Lower leg skin (tissue), 4 donors: ENCODE measurements around the gene STUB1. TPM values are rescaled to one million over a fixed set of nuclear protein-coding genes. Genes with fewer than 3 reads are reported as not detected.
A peak's percentile ranks its signal among the peaks of the same experiment; 100 is the strongest.
"Not testable (repeated sequence)": the region's sequence is repeated elsewhere in the genome, so short reads cannot be mapped to it uniquely, and the experiment has no call there.

Experiments
- DNase-seq, 2 donors: peaks; one replicate each; pipeline ENCODE4 v3.0.0-alpha.2; 2019; ENCODE audit warnings: low spot score in 2 of 2
- H3K4me3 ChIP-seq: fragments of 200-600 bp; sonication (generic); 2 replicates; pipeline ENCODE4 v1.5.1; 2017; ENCODE audit warnings: mild to moderate bottlenecking, low read depth; ENCODE audit not compliant: poor library complexity, severe bottlenecking
- CTCF ChIP-seq, 3 donors: fragments of 450-650 bp; IDR thresholded peaks; one replicate each; pipeline ENCODE4 v1.5.1; 2016; ENCODE audit warnings: antibody characterized with exemption in 3 of 3, mild to moderate bottlenecking in 3 of 3, moderate library complexity in 2 of 3
- POLR2A ChIP-seq, 2 donors: fragments of 450-650 bp; IDR thresholded peaks; one replicate each; pipeline ENCODE4 v1.6.1; 2016 to 2017; ENCODE audit warnings: antibody characterized with exemption in 2 of 2, mild to moderate bottlenecking in 1 of 2, moderate library complexity in 1 of 2
- WGBS, 2 donors: methylation state at CpG; one replicate each; pipeline ENCODE4 v1.1.5; 2018; 5-methylcytosine and 5-hydroxymethylcytosine counted together
- intact Hi-C: fragments of 100-400 bp; cut with DNase I; formaldehyde crosslinking; loops from one replicate; pipeline ENCODE4 v1.15.0; 2023; ENCODE audit warnings: low total_unique reads
- total RNA-seq, 4 donors: library from RNA; depleted of rRNA; stranded (reverse); fragments of >200 nt; gene quantifications; one replicate each; pipeline ENCODE4 v1.1.0, GENCODE V29; 2016

STUB1 gene
- total RNA-seq, 4 donors from 2014 or later = 195 to 272 (median 198) TPM

- TF ChIP-seq POLR2A (IDR thresholded peaks at IDR 0.05) = no peak
- no peak for TF ChIP-seq CTCF (IDR thresholded peaks at IDR 0.05)
- WGBS, 2 donors = 48 to 70% methylated on average over 7 to 10 of the region's 10 CpGs
- H3K4me3 ChIP-seq = no peak overlapping the region
- intact Hi-C loops = no loop called here
- no peak for DNase-seq
These were observed 5.8 kb downstream of the STUB1 start for GRCh38 chr16:685967-686366.

DNA sequence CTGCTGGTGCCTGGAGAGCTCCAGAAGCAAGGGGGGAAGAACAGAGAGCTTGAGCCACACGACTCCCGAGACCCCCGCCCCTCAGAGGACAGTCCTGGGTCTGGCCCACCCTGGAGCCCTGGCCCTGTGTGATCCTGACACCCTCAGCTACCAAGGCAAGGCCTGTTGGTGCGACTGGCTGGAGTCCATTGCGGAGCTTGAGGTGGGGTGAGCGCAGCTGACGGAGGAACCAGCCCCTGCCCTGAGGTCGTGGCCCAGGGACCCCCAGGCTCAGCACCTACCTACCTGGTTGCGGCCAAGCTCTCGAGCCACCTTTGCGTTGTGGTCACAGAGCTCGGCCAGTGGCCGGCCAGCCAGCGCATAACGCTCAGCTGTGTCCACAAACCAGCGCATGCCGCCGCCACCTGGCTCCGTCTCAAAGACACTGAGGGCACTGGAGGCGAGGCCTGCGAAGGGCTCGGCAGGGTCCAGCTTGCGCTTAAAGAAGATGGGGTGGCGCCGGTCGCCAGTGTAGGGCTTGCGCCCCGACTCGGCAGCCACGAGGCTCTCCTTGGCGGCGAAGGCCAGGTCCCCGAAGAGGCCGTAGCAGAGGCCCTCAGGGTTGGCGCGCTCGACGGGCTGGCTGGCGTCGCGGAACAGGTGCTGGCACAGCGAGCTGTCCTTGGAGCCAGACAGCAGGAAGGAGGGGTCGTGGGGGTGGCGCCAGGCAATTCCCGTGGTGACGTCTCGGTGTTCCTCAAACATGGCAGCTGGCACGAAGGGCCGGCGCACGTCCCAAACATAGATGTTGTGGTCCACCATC, 6.5 kb downstream of the STUB1 start:
- intact Hi-C loops = no loop called here

DNA sequence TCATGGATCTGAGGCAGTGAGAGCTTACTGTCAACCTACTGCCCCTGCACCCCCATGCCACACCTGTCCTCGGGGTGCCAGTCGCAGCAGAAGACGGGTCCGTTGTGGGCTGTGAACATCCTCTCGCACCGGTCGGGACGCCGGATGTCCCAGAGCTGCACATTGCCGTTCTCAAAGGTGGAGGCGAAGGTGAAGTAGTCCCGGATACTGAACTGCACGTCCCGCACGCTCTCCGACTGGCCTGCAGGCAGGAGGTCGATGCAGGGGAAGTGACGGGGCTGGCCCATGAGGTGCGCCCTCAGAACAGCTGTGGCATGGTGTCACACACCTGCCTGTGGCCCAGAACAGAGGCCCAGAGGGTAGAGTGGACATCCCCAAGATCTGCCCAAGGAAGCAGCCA, 7.3 kb downstream of the STUB1 start:
- 88 to 93% methylated on average over 19 of the region's 19 CpGs for WGBS, 2 donors
- no peak for DNase-seq
- intact Hi-C loops = no loop called here
- no peak overlapping the region for H3K4me3 ChIP-seq
- TF ChIP-seq POLR2A (IDR thresholded peaks at IDR 0.05) = no peak

More for the DNA sequence above, 6.5 kb downstream of the STUB1 start:
- WGBS, 2 donors = 86 to 89% methylated on average over 39 to 48 of the region's 51 CpGs
- no peak overlapping the region for H3K4me3 ChIP-seq
- DNase-seq = no peak
- TF ChIP-seq POLR2A (IDR thresholded peaks at IDR 0.05) = no peak

DNA sequence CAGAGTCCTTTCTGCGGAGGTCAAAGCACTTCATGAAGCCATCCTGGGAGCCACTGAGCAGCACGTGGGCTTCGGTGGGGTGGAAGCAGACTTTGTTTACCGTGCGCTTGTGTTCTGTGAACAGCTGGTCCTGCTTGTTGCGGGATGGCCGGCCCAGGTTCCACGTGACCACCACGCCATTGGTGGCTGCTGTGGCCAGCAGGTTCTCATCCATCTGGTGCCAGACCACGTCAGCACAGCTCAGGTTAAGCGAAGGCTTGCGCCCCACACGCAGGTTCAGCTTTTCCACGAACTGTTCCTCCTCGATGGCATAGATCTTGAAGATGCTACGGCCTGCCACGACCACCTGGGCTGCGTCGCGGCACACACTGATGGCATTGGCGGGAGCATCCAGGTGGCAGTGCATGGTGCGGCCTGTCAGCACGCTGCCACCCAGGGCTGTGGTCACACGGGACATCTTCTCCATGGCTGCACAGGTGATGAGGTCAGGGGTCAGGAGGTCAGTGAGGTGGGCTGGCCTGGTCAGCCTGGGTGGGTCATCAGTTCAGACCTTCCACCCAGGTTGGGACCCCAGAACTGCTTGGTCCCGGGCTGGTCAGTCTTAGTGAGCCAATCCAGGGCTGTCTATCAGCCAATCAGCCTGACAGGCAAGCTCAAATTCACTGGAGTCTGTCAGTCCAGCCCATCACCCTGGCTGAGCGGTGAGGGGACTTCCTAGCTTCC, 9.1 kb downstream of the STUB1 start:
- intact Hi-C loops = no loop called here
- no peak for DNase-seq

DNA sequence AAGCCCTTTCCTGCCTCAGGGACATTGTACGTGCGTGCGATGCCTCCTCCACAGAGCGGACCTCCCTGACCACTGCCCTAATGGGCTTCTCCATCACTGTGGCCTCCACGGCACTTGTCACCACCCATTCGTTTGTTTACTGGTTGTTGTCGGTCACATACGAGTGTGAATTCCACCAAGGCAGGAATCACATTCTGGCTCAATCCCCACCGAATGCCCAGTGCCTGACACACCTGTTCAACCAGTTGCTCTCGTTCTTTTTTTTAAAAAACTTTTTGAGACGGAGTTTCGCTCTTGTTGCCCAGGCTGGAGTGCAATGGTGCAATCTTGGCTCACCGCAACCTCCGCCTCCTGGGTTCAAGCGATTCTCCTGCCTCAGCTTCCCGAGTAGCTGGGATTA, 11.0 kb downstream of the STUB1 start:
- intact Hi-C loops, H3K4me3 ChIP-seq, DNase-seq: not testable (repeated sequence)
- WGBS, 2 donors = 66 to 67% methylated on average over 16 of the region's 16 CpGs

More for the DNA sequence above, 9.1 kb downstream of the STUB1 start:
- peak overlapping the region; percentile 86 for H3K4me3 ChIP-seq
- TF ChIP-seq CTCF (IDR thresholded peaks at IDR 0.05) = no peak
- no peak for TF ChIP-seq POLR2A (IDR thresholded peaks at IDR 0.05)
- WGBS, 2 donors = 77 to 83% methylated on average over 24 of the region's 26 CpGs

DNA sequence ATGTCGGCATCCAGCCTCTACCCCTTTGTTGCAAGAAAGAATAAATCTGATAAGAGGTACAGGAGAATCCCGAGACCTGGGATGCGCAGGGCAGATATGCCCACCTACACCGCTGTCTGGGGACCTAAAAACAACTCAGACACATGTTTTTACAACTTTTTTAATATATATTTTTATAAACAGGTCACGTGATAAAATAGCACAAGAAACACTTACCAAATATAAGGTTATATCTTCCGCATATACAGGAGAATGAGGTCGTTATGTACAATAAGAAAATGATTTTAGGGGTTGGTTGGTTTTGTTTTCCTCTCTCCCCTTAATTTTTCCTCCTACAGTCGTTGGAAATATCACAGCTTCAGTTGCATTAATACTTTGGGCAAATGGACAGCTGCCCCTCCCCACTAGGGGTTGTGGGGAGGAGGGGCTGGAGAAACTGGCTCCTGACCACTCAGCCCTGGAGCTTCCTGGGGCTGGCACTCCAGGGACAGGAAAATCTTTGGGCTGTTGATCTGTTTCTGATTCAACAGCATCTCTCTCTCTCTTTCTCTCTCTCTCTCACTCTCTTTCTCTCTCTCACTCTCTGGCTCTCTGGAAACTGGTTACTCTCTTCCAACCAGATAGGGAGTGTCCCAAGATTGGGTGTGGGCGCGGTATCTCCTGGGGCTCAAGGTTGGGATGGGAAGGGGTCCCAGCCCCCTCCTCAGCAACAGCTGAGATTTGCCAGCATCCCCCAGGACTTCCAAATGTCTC, 12.3 kb downstream of the STUB1 start:
- TF ChIP-seq POLR2A (IDR thresholded peaks at IDR 0.05) (no peak), CTCF (IDR thresholded peaks at IDR 0.05) (no peak)
- no peak for DNase-seq
- no peak overlapping the region for H3K4me3 ChIP-seq
- 55 to 63% methylated on average over 10 of the region's 10 CpGs for WGBS, 2 donors
- intact Hi-C loops = no loop called here

- no peak for DNase-seq
- TF ChIP-seq CTCF (IDR thresholded peaks at IDR 0.05) = no peak
- no peak for TF ChIP-seq POLR2A (IDR thresholded peaks at IDR 0.05)
- no peak overlapping the region for H3K4me3 ChIP-seq
- 11 to 40% methylated on average over 7 to 17 of the region's 22 CpGs for WGBS, 2 donors
- intact Hi-C loops = no loop called here
These were observed 13.2 kb downstream of the STUB1 start for GRCh38 chr16:693364-693763.
